H9 (cell line): ENCODE data around the gene LRPAP1. TPM values are rescaled to one million over a fixed set of nuclear protein-coding genes. Genes with fewer than 3 reads are reported as not detected.

Experiments
- DNase-seq: peaks from one replicate; pipeline ENCODE4 v3.0.0-alpha.2; 2017
- H2AFZ ChIP-seq: one replicate; pipeline ENCODE4 v1.6.1; 2013; ENCODE audit warnings: mild to moderate bottlenecking, low read length, control low read depth, moderate library complexity
- H2AK5ac ChIP-seq: 2 replicates; pipeline ENCODE4 v1.6.1; 2013; ENCODE audit warnings: low read length, control low read depth, mixed read lengths; ENCODE audit not compliant: insufficient read length
- H2BK120ac ChIP-seq: one replicate; pipeline ENCODE4 v1.6.1; 2013; ENCODE audit warnings: low read depth, mild to moderate bottlenecking, low read length, control low read depth, inconsistent platforms; ENCODE audit not compliant: poor library complexity, severe bottlenecking
- H2BK12ac ChIP-seq: 2 replicates; pipeline ENCODE4 v1.6.1; 2013; ENCODE audit warnings: low read length, control low read depth, mixed read lengths, low read depth; ENCODE audit not compliant: insufficient read length
- H2BK15ac ChIP-seq: 2 replicates; pipeline ENCODE4 v1.6.1; 2013; ENCODE audit warnings: low read depth, low read length, control low read depth
- H2BK20ac ChIP-seq: one replicate; pipeline ENCODE4 v1.6.1; 2013; ENCODE audit warnings: low read depth, mild to moderate bottlenecking, low read length, control low read depth, inconsistent platforms; ENCODE audit not compliant: poor library complexity, severe bottlenecking
- H2BK5ac ChIP-seq: 2 replicates; pipeline ENCODE4 v1.6.1; 2013; ENCODE audit warnings: low read length, control low read depth, mixed read lengths; ENCODE audit not compliant: insufficient read length
- H3K14ac ChIP-seq: 2 replicates; pipeline ENCODE4 v1.6.1; 2013; ENCODE audit warnings: low read length, control low read depth; ENCODE audit not compliant: insufficient read depth
- H3K18ac ChIP-seq: 2 replicates; pipeline ENCODE4 v1.6.1; 2013; ENCODE audit warnings: low read depth, mild to moderate bottlenecking, mixed read lengths, low read length, control low read depth; ENCODE audit not compliant: insufficient read length
- H3K23ac ChIP-seq: 2 replicates; pipeline ENCODE4 v1.6.1; 2013; ENCODE audit warnings: low read length, control low read depth, mixed read lengths, low read depth; ENCODE audit not compliant: insufficient read length
- H3K23me2 ChIP-seq: 2 replicates; pipeline ENCODE4 v1.6.1; 2013; ENCODE audit warnings: low read depth, mild to moderate bottlenecking, mixed read lengths, low read length, control low read depth; ENCODE audit not compliant: insufficient read length, poor library complexity, severe bottlenecking
- H3K27ac ChIP-seq: 2 replicates; pipeline ENCODE4 v1.5.1; 2013; ENCODE audit warnings: low read length, control low read depth, mixed read lengths, low read depth; ENCODE audit not compliant: insufficient read length
- H3K27me3 ChIP-seq: 2 replicates; pipeline ENCODE4 v1.6.1; 2013; ENCODE audit warnings: low read length, control low read depth, inconsistent platforms; ENCODE audit not compliant: insufficient read depth
- H3K4ac ChIP-seq: 2 replicates; pipeline ENCODE4 v1.6.1; 2013; ENCODE audit warnings: low read depth, mild to moderate bottlenecking, control low read depth, inconsistent platforms, low read length, moderate library complexity
- H3K4me1 ChIP-seq: 2 replicates; pipeline ENCODE4 v1.6.1; 2013; ENCODE audit warnings: low read length, control low read depth, inconsistent platforms; ENCODE audit not compliant: insufficient read depth
- H3K4me2 ChIP-seq: 2 replicates; pipeline ENCODE4 v1.6.1; 2013; ENCODE audit warnings: low read length, control low read depth, mixed read lengths; ENCODE audit not compliant: insufficient read length, insufficient read depth
- H3K56ac ChIP-seq: 2 replicates; pipeline ENCODE4 v1.6.1; 2013; ENCODE audit warnings: low read depth, mild to moderate bottlenecking, mixed read lengths, low read length, control low read depth; ENCODE audit not compliant: insufficient read length
- H3K79me1 ChIP-seq: 2 replicates; pipeline ENCODE4 v1.6.1; 2013; ENCODE audit warnings: low read depth, mild to moderate bottlenecking, moderate library complexity, low read length, control low read depth, inconsistent platforms; ENCODE audit not compliant: insufficient read depth, poor library complexity, severe bottlenecking
- H3K79me2 ChIP-seq: 2 replicates; pipeline ENCODE4 v1.6.1; 2013; ENCODE audit warnings: low read length, control low read depth, inconsistent platforms; ENCODE audit not compliant: insufficient read depth
- H3K9ac ChIP-seq: 2 replicates; pipeline ENCODE4 v1.6.1; 2013; ENCODE audit warnings: low read length, control low read depth, mixed read lengths; ENCODE audit not compliant: insufficient read length; ENCODE audit errors: extremely low read depth
- H3K9me3 ChIP-seq: one replicate; pipeline ENCODE4 v1.6.1; 2013; ENCODE audit warnings: low read depth, low read length, inconsistent platforms; ENCODE audit not compliant: control insufficient read depth
- H3T11ph ChIP-seq: one replicate; pipeline ENCODE4 v1.6.1; 2013; ENCODE audit warnings: mild to moderate bottlenecking, low read length, control low read depth, inconsistent platforms
- H4K20me1 ChIP-seq: one replicate; pipeline ENCODE4 v1.6.1; 2013; ENCODE audit not compliant: control insufficient read depth, insufficient read length, insufficient read depth
- H4K5ac ChIP-seq: 2 replicates; pipeline ENCODE4 v1.6.1; 2013; ENCODE audit warnings: low read depth, mild to moderate bottlenecking, mixed read lengths, low read length, control low read depth; ENCODE audit not compliant: insufficient read length
- H4K8ac ChIP-seq: replicated peaks from 2 replicates; pipeline ENCODE4 v1.6.1; 2013; ENCODE audit warnings: low read length, control low read depth, mixed read lengths, low read depth; ENCODE audit not compliant: insufficient read length
- H4K91ac ChIP-seq: 2 replicates; pipeline ENCODE4 v1.6.1; 2013; ENCODE audit warnings: low read depth, mild to moderate bottlenecking, moderate library complexity, mixed read lengths, low read length, control low read depth; ENCODE audit not compliant: insufficient read length
- H3K27ac Mint-ChIP-seq, 3 experiments: 2 replicates in 2 of 3; 3 replicates in 1 of 3; pipeline ENCODE4 v1.8.0; 2020 to 2021; ENCODE audit warnings: mixed read lengths in 3 of 3, mild to moderate bottlenecking in 1 of 3, moderate library complexity in 1 of 3
- H3K27me3 Mint-ChIP-seq: 2 replicates; pipeline ENCODE4 v1.8.0; 2021; ENCODE audit warnings: low read depth, mild to moderate bottlenecking, moderate library complexity, mixed read lengths
- H3K36me3 Mint-ChIP-seq, 3 experiments: 2 replicates in 2 of 3; 3 replicates in 1 of 3; pipeline ENCODE4 v1.8.0; 2020 to 2021; ENCODE audit warnings: low read depth in 3 of 3, mixed read lengths in 3 of 3; ENCODE audit not compliant: insufficient read depth in 1 of 3
- H3K4me1 Mint-ChIP-seq, 2 experiments: 2 replicates each; pipeline ENCODE4 v1.8.0; 2020; ENCODE audit warnings: mixed read lengths in 2 of 2
- H3K4me3 Mint-ChIP-seq, 2 experiments: 2 replicates in 1 of 2; 3 replicates in 1 of 2; pipeline ENCODE4 v1.8.0; 2020 to 2021; ENCODE audit warnings: mild to moderate bottlenecking in 2 of 2, mixed read lengths in 2 of 2, moderate library complexity in 1 of 2
- H3K9me3 Mint-ChIP-seq, 2 experiments: 2 replicates in 1 of 2; 3 replicates in 1 of 2; pipeline ENCODE4 v1.8.0; 2020; ENCODE audit warnings: mild to moderate bottlenecking in 2 of 2, mixed read lengths in 2 of 2, moderate library complexity in 1 of 2
- CTCF ChIP-seq: fragments of 200-600 bp; sonication (generic); conservative IDR thresholded peaks from 3 replicates; pipeline ENCODE4 v1.8.0; 2021; ENCODE audit warnings: antibody characterized with exemption, mild to moderate bottlenecking
- WGBS: extraction: QIAGEN DNeasy Blood & Tissue Kit; methylation state at CpG from one replicate; pipeline ENCODE4 v1.1.7; 2013; ENCODE audit warnings: missing lambda C conversion rate, low lambda C conversion rate, mixed read lengths; ENCODE audit not compliant: insufficient read length; ENCODE audit errors: extremely low coverage; 5-methylcytosine and 5-hydroxymethylcytosine counted together
- total RNA-seq: library from RNA; stranded (reverse); gene quantifications from 2 replicates; pipeline ENCODE4 v1.2.1, GENCODE V29; 2021

The LRPAP1 gene
- total RNA-seq, 1 experiment from 2014 or later: 85.9 TPM

DNA sequence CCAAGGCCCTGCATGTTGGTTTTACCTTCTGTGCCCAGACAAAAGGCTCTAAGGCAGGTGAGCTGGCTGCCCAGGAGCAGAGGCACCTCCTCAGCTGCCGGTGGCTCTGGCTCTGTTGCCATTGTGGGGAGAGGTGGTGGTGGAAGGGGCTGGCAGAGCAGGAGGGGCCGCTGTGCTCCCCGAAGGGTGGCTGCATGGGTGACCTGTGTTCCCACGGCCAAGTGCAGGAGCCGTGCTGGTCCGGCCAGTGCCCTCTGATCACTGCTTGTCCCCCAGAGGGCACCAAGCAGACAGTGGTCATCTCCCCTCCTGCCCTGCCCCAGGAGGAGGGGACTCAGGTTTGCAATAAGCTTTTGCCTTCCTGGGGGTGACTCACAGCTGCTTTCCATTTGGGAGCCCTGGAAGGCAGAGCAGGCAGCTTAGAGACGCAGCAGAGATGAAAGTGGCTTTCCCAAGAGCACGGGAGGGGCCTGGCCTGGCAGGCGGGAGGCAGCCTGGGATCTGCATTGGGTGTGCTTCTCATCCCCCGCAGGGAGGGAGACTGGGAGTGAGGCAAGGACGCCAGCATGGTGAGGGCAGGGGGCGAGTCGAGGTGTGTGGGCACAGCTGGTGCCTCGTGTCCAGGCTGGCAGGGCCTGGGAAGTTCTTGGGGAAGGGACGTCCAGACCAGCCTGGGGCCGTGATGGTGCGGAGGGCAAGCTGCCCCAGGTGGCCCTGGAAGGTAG is 40.4 kb downstream of the LRPAP1 start:
- Histone ChIP-seq H3K27ac (no peak overlapping the region), H3K4me1 (no peaks in the 10 kb centered on the region), H3K23ac (no peak overlapping the region), H3K4ac (no peak overlapping the region), H3K14ac (peak overlapping the region; percentile 50), H2BK5ac (no peak overlapping the region), H4K20me1 (peaks cover 4% of the 10 kb centered on the region), H3K79me1 (no peaks in the 10 kb centered on the region), H2BK120ac (no peak overlapping the region), H2BK12ac (no peak overlapping the region), H2AFZ (no peak overlapping the region), H3K9ac (no peak overlapping the region), H4K8ac (no peak overlapping the region), H2AK5ac (no peak overlapping the region), H4K91ac (no peak overlapping the region), H3K4me2 (no peak overlapping the region), H2BK15ac (no peak overlapping the region), H3K56ac (no peak overlapping the region), H3K23me2 (no peaks in the 10 kb centered on the region), H3T11ph (no peak overlapping the region), H4K5ac (no peak overlapping the region), H3K9me3 (no peaks in the 10 kb centered on the region), H2BK20ac (no peak overlapping the region), H3K27me3 (peaks cover 40% of the 10 kb centered on the region; the same call in 1 of the 2 replicates), H3K79me2 (no peaks in the 10 kb centered on the region), H3K18ac (no peak overlapping the region)
- DNase-seq: no peak
- TF ChIP-seq CTCF: no peak
- Mint-ChIP-seq H3K9me3 (no peaks in the 10 kb centered on the region; a peak in 1 of 5 replicates), H3K27ac (no peak overlapping the region), H3K4me1 (peaks cover 12 to 37% of the 10 kb centered on the region in 2 experiments), H3K27me3 (peaks cover 98% of the 10 kb centered on the region), H3K36me3 (no peaks in the 10 kb centered on the region; a peak in 1 of 7 replicates), H3K4me3 (no peak overlapping the region)
- no CpG with 5 or more reads among the region's 17 CpGs for WGBS
